GM23338 (cell line): Measurements from ENCODE around the gene JAKMIP1. TPM values are rescaled to one million over a fixed set of nuclear protein-coding genes. Genes with fewer than 3 reads are reported as not detected.

Source experiments
- ATAC-seq: fragments of 200-7000 bp; cut with Tn5 transposase; 3 replicates; pipeline ENCODE4 v1.9.1; 2020
- DNase-seq: peaks from one replicate; pipeline ENCODE4 v3.0.0-alpha.2; 2015; ENCODE audit warnings: low spot score
- H2AFZ ChIP-seq: fragments of 200-600 bp; sonication (generic); 2 replicates; pipeline ENCODE4 v1.8.0; 2016; ENCODE audit warnings: antibody characterized with exemption, mild to moderate bottlenecking, moderate library complexity
- H3F3A ChIP-seq: fragments of 200-600 bp; sonication (generic); replicated peaks from 2 replicates; pipeline ENCODE4 v1.8.0; 2017; ENCODE audit warnings: antibody characterized with exemption, mixed run types, low read depth
- H3K27ac ChIP-seq: fragments of 200-600 bp; sonication (generic); 2 replicates; pipeline ENCODE4 v1.6.1; 2016; ENCODE audit warnings: low read depth
- H3K27me3 ChIP-seq: fragments of 200-600 bp; sonication (generic); 2 replicates; pipeline ENCODE4 v1.8.0; 2016; ENCODE audit warnings: mild to moderate bottlenecking, mixed run types, moderate library complexity; ENCODE audit not compliant: insufficient read depth
- H3K36me3 ChIP-seq: fragments of 200-600 bp; sonication (generic); 2 replicates; pipeline ENCODE4 v1.8.0; 2016; ENCODE audit warnings: mild to moderate bottlenecking; ENCODE audit not compliant: insufficient read depth
- H3K4me1 ChIP-seq: fragments of 200-600 bp; sonication (generic); 2 replicates; pipeline ENCODE4 v1.8.0; 2016; ENCODE audit warnings: mild to moderate bottlenecking, moderate library complexity; ENCODE audit not compliant: insufficient read depth
- H3K4me2 ChIP-seq: fragments of 200-600 bp; sonication (generic); 2 replicates; pipeline ENCODE4 v1.7.1; 2017; ENCODE audit warnings: mixed run types
- H3K4me3 ChIP-seq: fragments of 200-600 bp; sonication (generic); 2 replicates; pipeline ENCODE4 v1.6.1; 2016; ENCODE audit warnings: mixed run types
- H3K79me2 ChIP-seq: fragments of 200-600 bp; sonication (generic); replicated peaks from 2 replicates; pipeline ENCODE4 v1.8.0; 2017; ENCODE audit warnings: mild to moderate bottlenecking; ENCODE audit not compliant: insufficient read depth
- H3K9me2 ChIP-seq: fragments of 200-600 bp; sonication (generic); 2 replicates; pipeline ENCODE4 v1.8.0; 2017; ENCODE audit not compliant: insufficient read depth
- H4K20me1 ChIP-seq: fragments of 200-600 bp; sonication (generic); replicated peaks from 2 replicates; pipeline ENCODE4 v1.8.0; 2017; ENCODE audit warnings: mild to moderate bottlenecking; ENCODE audit not compliant: insufficient read depth
- H3K27ac Mint-ChIP-seq: 2 replicates; pipeline ENCODE4 v1.8.0; 2020; ENCODE audit warnings: inconsistent platforms, mild to moderate bottlenecking, moderate library complexity, mixed read lengths
- H3K27me3 Mint-ChIP-seq: 3 replicates; pipeline ENCODE4 v1.8.0; 2022; ENCODE audit warnings: low read depth, mild to moderate bottlenecking, moderate library complexity, mixed read lengths, inconsistent platforms; ENCODE audit not compliant: insufficient read depth, poor library complexity
- H3K36me3 Mint-ChIP-seq: 3 replicates; pipeline ENCODE4 v1.8.0; 2021; ENCODE audit warnings: low read depth, mild to moderate bottlenecking, inconsistent platforms, moderate library complexity, mixed read lengths
- H3K4me1 Mint-ChIP-seq: 3 replicates; pipeline ENCODE4 v1.8.0; 2020; ENCODE audit warnings: mild to moderate bottlenecking, inconsistent platforms, mixed read lengths
- H3K4me3 Mint-ChIP-seq: 3 replicates; pipeline ENCODE4 v1.8.0; 2021; ENCODE audit warnings: moderate library complexity, mild to moderate bottlenecking, inconsistent platforms, mixed read lengths
- H3K9me3 Mint-ChIP-seq: 3 replicates; pipeline ENCODE4 v1.8.0; 2020; ENCODE audit warnings: moderate library complexity, mild to moderate bottlenecking, inconsistent platforms, mixed read lengths
- CREB1 ChIP-seq: fragments of 250-450 bp; sonication (Bioruptor Pico); IDR thresholded peaks from 2 replicates; pipeline ENCODE4 v1.5.0; 2020; ENCODE audit warnings: low read depth, mild to moderate bottlenecking, moderate library complexity
- CTCF ChIP-seq, 2 experiments: fragments of 200-600 bp in 1 of 2; sonication (generic) in 1 of 2; conservative IDR thresholded peaks; 2 replicates each; pipeline versions ENCODE4 v1.5.1 to v1.6.1; 2016 to 2017; ENCODE audit warnings: antibody characterized with exemption in 2 of 2, low read depth in 2 of 2, mild to moderate bottlenecking in 2 of 2, moderate library complexity in 1 of 2
- ETS1 ChIP-seq: IDR thresholded peaks from 2 replicates; pipeline ENCODE4 v1.6.1; 2016; ENCODE audit warnings: antibody characterized with exemption
- EZH2 ChIP-seq: fragments of 200-600 bp; sonication (generic); IDR thresholded peaks from one replicate; pipeline ENCODE4 v1.8.0; 2017; ENCODE audit warnings: antibody characterized with exemption, mild to moderate bottlenecking, low read depth; ENCODE audit not compliant: unreplicated experiment
- EZH2phosphoT487 ChIP-seq: fragments of 200-600 bp; sonication (generic); IDR thresholded peaks from one replicate; pipeline ENCODE4 v1.8.1; 2018; ENCODE audit warnings: antibody characterized with exemption; ENCODE audit not compliant: unreplicated experiment
- JUNB ChIP-seq: IDR thresholded peaks from one replicate; pipeline ENCODE4 v1.6.1; 2016; ENCODE audit warnings: antibody characterized with exemption; ENCODE audit not compliant: unreplicated experiment
- NANOG ChIP-seq: IDR thresholded peaks from 2 replicates; pipeline ENCODE4 v1.6.1; 2016; ENCODE audit warnings: antibody characterized with exemption, borderline replicate concordance
- POLR2AphosphoS5 ChIP-seq: IDR thresholded peaks from 2 replicates; pipeline ENCODE4 v1.6.1; 2016; ENCODE audit warnings: antibody characterized with exemption, low read depth
- REST ChIP-seq: IDR thresholded peaks from one replicate; pipeline ENCODE4 v1.6.1; 2018; ENCODE audit warnings: antibody characterized with exemption; ENCODE audit not compliant: unreplicated experiment
- STAT1 ChIP-seq: IDR thresholded peaks from one replicate; pipeline ENCODE4 v1.6.1; 2016; ENCODE audit warnings: antibody characterized with exemption; ENCODE audit not compliant: unreplicated experiment
- ZNF114 ChIP-seq: fragments of 250-450 bp; sonication (Bioruptor Pico); IDR thresholded peaks from 2 replicates; pipeline ENCODE4 v1.5.0; 2020; ENCODE audit warnings: mild to moderate bottlenecking, moderate library complexity
- ZNF331 ChIP-seq: fragments of 250-450 bp; sonication (Bioruptor Pico); IDR thresholded peaks from 2 replicates; pipeline ENCODE4 v1.5.0; 2020; ENCODE audit warnings: low read depth, mild to moderate bottlenecking, moderate library complexity
- ZNF462 ChIP-seq: fragments of 250-450 bp; sonication (Bioruptor Pico); IDR thresholded peaks from 2 replicates; pipeline ENCODE4 v1.5.0; 2020; ENCODE audit warnings: mild to moderate bottlenecking, moderate library complexity
- polyA plus RNA-seq: library from polyadenylated mRNA; unstranded; fragments of >200 nt; fragmentation: Nextera tagmentation; extraction: Ambion mirVana; gene quantifications from 2 replicates; pipeline ENCODE4 v1.2.1, GENCODE V29; 2016
- total RNA-seq: library from RNA; depleted of rRNA; stranded (reverse); fragments of >200 nt; shearing (Covaris generic); gene quantifications from 2 replicates; pipeline ENCODE4 v1.2.3, GENCODE V29; 2014

JAKMIP1 gene
- total and polyA plus RNA-seq, 2 experiments from 2014 or later: 4.6 to 5.1 TPM

GRCh38 chr4:6137747-6138135, 62.6 kb downstream of the JAKMIP1 start:
- TF ChIP-seq JUNB (no peak), CREB1 (CRISPR knock-in tag) (no peak), EZH2 (no peak), EZH2phosphoT487 (no peak), ETS1 (no peak), ZNF462 (CRISPR knock-in tag) (no peak), POLR2AphosphoS5 (no peak), CTCF (conservative IDR thresholded peaks at IDR 0.05; ENCODE audit: low read depth in 2 of 2) (no peak), NANOG (no peak), STAT1 (no peak), ZNF331 (CRISPR knock-in tag) (no peak), ZNF114 (no peak), REST (no peak)
- H3K4me3 Mint-ChIP-seq: no peak overlapping the region
- H3K27ac Mint-ChIP-seq: no peak overlapping the region
- Histone ChIP-seq H3F3A (no peaks in the 10 kb centered on the region), H3K36me3 (no peaks in the 10 kb centered on the region), H3K4me2 (no peak overlapping the region), H3K4me3 (no peak overlapping the region), H2AFZ (no peak overlapping the region), H3K79me2 (no peaks in the 10 kb centered on the region), H3K27me3 (no peaks in the 10 kb centered on the region), H3K9me2 (no peaks in the 10 kb centered on the region; the same call in 1 of the 2 replicates), H3K4me1 (no peaks in the 10 kb centered on the region; the same call in 1 of the 2 replicates), H4K20me1 (no peaks in the 10 kb centered on the region), H3K27ac (no peak overlapping the region)
- peaks cover 9% of the 10 kb centered on the region for H3K27me3 Mint-ChIP-seq
- no peak for ATAC-seq
- peaks cover 3% of the 10 kb centered on the region; the same call in 2 of the 3 replicates for H3K9me3 Mint-ChIP-seq
- H3K4me1 Mint-ChIP-seq: peaks cover 24% of the 10 kb centered on the region
- no peak for DNase-seq
- peaks cover 3% of the 10 kb centered on the region; the same call in 2 of the 3 replicates for H3K36me3 Mint-ChIP-seq
